ENCODE measurements around the gene TMEM89. TPM values are rescaled to one million over a fixed set of nuclear protein-coding genes. Genes with fewer than 3 reads are reported as not detected.

Gene TMEM89
- total and polyA plus RNA-seq, 8 donors = not detected

- 67 to 71% methylated on average over 4 of the region's 4 CpGs for WGBS, 2 donors
- FAIRE-seq (no peak), ATAC-seq (no peak), DNase-seq (no peak)
- Histone ChIP-seq H3K27ac (no peak overlapping the region), H3K4me1 (no peaks in the 10 kb centered on the region), H3K9me3 (no peaks in the 10 kb centered on the region), H3K36me3 (no peaks in the 10 kb centered on the region), H3K27me3 (no peaks in the 10 kb centered on the region), H3K4me3 (no peak overlapping the region)
- no peak for TF ChIP-seq CTCF (IDR thresholded peaks at IDR 0.05)
- intact Hi-C loops (cut with DNase I) = no loop called here
These were observed 44.9 kb downstream of the TMEM89 start for GRCh38 chr3:48576647-48577046.

GRCh38 chr3:48575366-48575765, 46.2 kb downstream of the TMEM89 start:
- ATAC-seq = no peak
- FAIRE-seq = no peak
- H3K27ac ChIP-seq = no peak overlapping the region
- no peaks in the 10 kb centered on the region for H3K4me1 ChIP-seq
- no peaks in the 10 kb centered on the region for H3K27me3 ChIP-seq
- WGBS, 2 donors = 66 to 78% methylated on average over 16 to 17 of the region's 17 CpGs
- intact Hi-C loops (cut with DNase I) = no loop called here
- H3K9me3 ChIP-seq = no peaks in the 10 kb centered on the region
- H3K36me3 ChIP-seq = no peaks in the 10 kb centered on the region
- TF ChIP-seq CTCF (IDR thresholded peaks at IDR 0.05) = no peak
- DNase-seq = no peak
- no peak overlapping the region for H3K4me3 ChIP-seq

- H3K36me3 ChIP-seq = no peaks in the 10 kb centered on the region
- no peak overlapping the region for H3K27ac ChIP-seq
- 85 to 91% methylated on average over 10 of the region's 10 CpGs for WGBS, 2 donors
- intact Hi-C loops (cut with DNase I) = no loop called here
- DNase-seq = no peak
- no peak for FAIRE-seq
- no peaks in the 10 kb centered on the region for H3K9me3 ChIP-seq
- no peak for ATAC-seq
- TF ChIP-seq CTCF (IDR thresholded peaks at IDR 0.05) = no peak
- no peaks in the 10 kb centered on the region for H3K4me1 ChIP-seq
- no peaks in the 10 kb centered on the region for H3K27me3 ChIP-seq
- no peak overlapping the region for H3K4me3 ChIP-seq
These were observed 47.5 kb downstream of the TMEM89 start for GRCh38 chr3:48573973-48574585.

GRCh38 chr3:48572517-48572916, 49.1 kb downstream of the TMEM89 start:
- Histone ChIP-seq H3K9me3 (no peaks in the 10 kb centered on the region), H3K4me1 (no peaks in the 10 kb centered on the region), H3K27me3 (no peaks in the 10 kb centered on the region), H3K27ac (no peak overlapping the region), H3K4me3 (no peak overlapping the region), H3K36me3 (no peaks in the 10 kb centered on the region)
- 75 to 84% methylated on average over 7 of the region's 7 CpGs for WGBS, 2 donors
- no peak for TF ChIP-seq CTCF (IDR thresholded peaks at IDR 0.05)
- intact Hi-C loops (cut with DNase I) = no loop called here
- DNase-seq (no peak), FAIRE-seq (no peak), ATAC-seq (no peak)

GRCh38 chr3:48571938-48572337, 49.6 kb downstream of the TMEM89 start:
- Histone ChIP-seq H3K4me1 (no peaks in the 10 kb centered on the region), H3K27me3 (no peaks in the 10 kb centered on the region), H3K4me3 (no peak overlapping the region), H3K9me3 (no peaks in the 10 kb centered on the region), H3K36me3 (no peaks in the 10 kb centered on the region), H3K27ac (no peak overlapping the region)
- no peak for DNase-seq
- no peak for FAIRE-seq
- no peak for ATAC-seq
- no peak for TF ChIP-seq CTCF (IDR thresholded peaks at IDR 0.05)
- 67 to 81% methylated on average over 12 of the region's 12 CpGs for WGBS, 2 donors
- intact Hi-C loops (cut with DNase I) = no loop called here

Small RNAs within 50 kb of the gene (microRNA-seq; reads per million reads assigned to microRNA genes)
- 0 reads per million in 2 donors for gene MIR4793
- gene MIR711 = 0 reads per million in 2 donors

Other genes starting within 250 kb of the TMEM89 start
- gene FBXW12, start 249.6 kb downstream of the TMEM89 start, total RNA-seq = 1 to 10 TPM; 3.3 to 9.6 (median 6.2) TPM
- gene FBXW12, start 249.6 kb downstream of the TMEM89 start, polyA plus RNA-seq = 1 to 10 TPM; 2.7 to 5.6 TPM
- gene PLXNB1, start 191.7 kb downstream of the TMEM89 start, total RNA-seq = 100 to 1,000 TPM in 1 of 6 donors, 10 to 100 TPM in 5; 47.8 to 103 (median 65.1) TPM
- gene PLXNB1, start 191.7 kb downstream of the TMEM89 start, polyA plus RNA-seq = 100 to 1,000 TPM; 286 to 372 TPM
- 1 to 10 TPM; 1.6 to 4.3 (median 3.3) TPM for gene CCDC51, start 181.7 kb downstream of the TMEM89 start, total RNA-seq
- gene CCDC51, start 181.7 kb downstream of the TMEM89 start, polyA plus RNA-seq = 1 to 10 TPM; 2.5 to 5.8 TPM
- gene TMA7, start 181.5 kb downstream of the TMEM89 start, total RNA-seq = 10 to 100 TPM; 59.0 to 83.8 (median 68.0) TPM
- gene TMA7, start 181.5 kb downstream of the TMEM89 start, polyA plus RNA-seq = 100 to 1,000 TPM; 278 to 320 TPM
- gene ATRIP, start 175.0 kb downstream of the TMEM89 start, total RNA-seq = 1 to 10 TPM; 2.0 to 3.4 (median 2.9) TPM
- 1 to 10 TPM; 4.3 to 4.8 TPM for gene ATRIP, start 175.0 kb downstream of the TMEM89 start, polyA plus RNA-seq
- gene SHISA5, start 117.6 kb downstream of the TMEM89 start, total RNA-seq = 10 to 100 TPM; 39.2 to 81.6 (median 45.3) TPM
- 10 to 100 TPM; 29.9 to 49.4 TPM for gene SHISA5, start 117.6 kb downstream of the TMEM89 start, polyA plus RNA-seq
- gene PFKFB4, start 65.0 kb downstream of the TMEM89 start, total RNA-seq = 10 to 100 TPM in 1 of 6 donors, 1 to 10 TPM in 5; 7.4 to 12.2 (median 8.2) TPM
- gene PFKFB4, start 65.0 kb downstream of the TMEM89 start, polyA plus RNA-seq = 10 to 100 TPM in 1 of 2 donors, 1 to 10 TPM in 1; 8.1 to 11.4 TPM
- gene UCN2, start 58.0 kb downstream of the TMEM89 start, total RNA-seq = not detected
- under 1 TPM in 1 of 2 donors, not detected in 1; 0.19 TPM for gene UCN2, start 58.0 kb downstream of the TMEM89 start, polyA plus RNA-seq
- gene COL7A1, start 26.4 kb downstream of the TMEM89 start, total RNA-seq = 1 to 10 TPM in 2 of 6 donors, under 1 TPM in 4; 0.41 to 3.2 (median 0.79) TPM
- gene COL7A1, start 26.4 kb downstream of the TMEM89 start, polyA plus RNA-seq = 10 to 100 TPM in 1 of 2 donors, 1 to 10 TPM in 1; 9.9 to 12.6 TPM
- 100 to 1,000 TPM in 3 of 6 donors, 10 to 100 TPM in 3; 78.6 to 113 (median 97.4) TPM for gene UQCRC1, start 12.1 kb downstream of the TMEM89 start, total RNA-seq
- gene UQCRC1, start 12.1 kb downstream of the TMEM89 start, polyA plus RNA-seq = 100 to 1,000 TPM in 1 of 2 donors, 10 to 100 TPM in 1; 89.5 to 110 TPM
- gene SLC26A6, start 13.7 kb upstream of the TMEM89 start, total RNA-seq = 10 to 100 TPM in 2 of 6 donors, 1 to 10 TPM in 4; 6.2 to 15.9 (median 8.9) TPM
- gene SLC26A6, start 13.7 kb upstream of the TMEM89 start, polyA plus RNA-seq = 10 to 100 TPM; 25.2 to 32.1 TPM
- 1 to 10 TPM in 4 of 6 donors, under 1 TPM in 2; 0.51 to 1.8 (median 1.1) TPM for gene CELSR3, start 41.1 kb upstream of the TMEM89 start, total RNA-seq
- gene CELSR3, start 41.1 kb upstream of the TMEM89 start, polyA plus RNA-seq = 10 to 100 TPM in 1 of 2 donors, 1 to 10 TPM in 1; 6.3 to 13.9 TPM
- 10 to 100 TPM in 1 of 6 donors, 1 to 10 TPM in 5; 5.4 to 10.2 (median 7.2) TPM for gene NCKIPSD, start 64.1 kb upstream of the TMEM89 start, total RNA-seq
- 10 to 100 TPM; 12.0 to 17.0 TPM for gene NCKIPSD, start 64.1 kb upstream of the TMEM89 start, polyA plus RNA-seq
- 10 to 100 TPM; 19.1 to 47.1 (median 29.3) TPM for gene IP6K2, start 95.5 kb upstream of the TMEM89 start, total RNA-seq
- 100 to 1,000 TPM; 105 to 107 TPM for gene IP6K2, start 95.5 kb upstream of the TMEM89 start, polyA plus RNA-seq
- 10 to 100 TPM; 17.5 to 33.9 (median 23.8) TPM for gene PRKAR2A, start 226.1 kb upstream of the TMEM89 start, total RNA-seq
- 1 to 10 TPM; 4.2 to 6.9 TPM for gene PRKAR2A, start 226.1 kb upstream of the TMEM89 start, polyA plus RNA-seq